ENCODE results near the gene PDE1C.

- TF ChIP-seq CTCF (conservative IDR thresholded peaks at IDR 0.05 in 1 of 2, IDR thresholded peaks at IDR 0.05 in 1 of 2; ENCODE audit: low read depth in 1 of 2, low read length in 2 of 2) (no peak), EZH2 (IDR thresholded peaks at IDR 0.05; ENCODE audit: low read length, missing control alignments) (no peak)
Measured at GRCh38 chr7:32094516-32094915, 24.3 kb upstream of the PDE1C start.
